Measurements from ENCODE around the gene RASA3.

RASA3 gene

DNA sequence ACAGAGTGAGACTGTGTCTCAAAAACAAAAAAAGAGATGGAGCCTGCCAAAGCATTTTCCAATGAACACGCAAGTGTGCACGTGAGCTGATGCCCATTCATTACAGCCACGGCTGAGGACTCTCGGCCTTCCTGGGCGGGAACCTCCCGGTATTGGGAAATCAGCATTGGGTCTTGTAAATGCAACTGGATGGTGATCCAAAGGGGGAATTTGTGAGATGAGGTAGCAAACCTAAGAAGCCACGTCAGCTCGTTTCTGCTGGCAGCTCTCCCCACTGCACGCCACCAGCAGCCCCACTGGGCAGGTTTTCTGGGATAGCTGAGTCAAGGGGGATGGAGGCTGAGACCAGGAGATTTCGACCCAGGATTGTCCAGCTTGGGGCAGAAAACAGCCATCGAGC is 170.0 kb downstream of the RASA3 start:
- TF ChIP-seq CTCF (IDR thresholded peaks at IDR 0.05; ENCODE audit: low read depth, low read length), result no peak
- DNase-seq (ENCODE audit: extremely low read depth, low read depth), result no peak

GRCh38 chr13:113960276-113960948 is 172.0 kb downstream of the RASA3 start:
- DNase-seq (ENCODE audit: extremely low read depth, low read depth), result no peak
- TF ChIP-seq CTCF (IDR thresholded peaks at IDR 0.05; ENCODE audit: low read depth, low read length), result no peak

DNA sequence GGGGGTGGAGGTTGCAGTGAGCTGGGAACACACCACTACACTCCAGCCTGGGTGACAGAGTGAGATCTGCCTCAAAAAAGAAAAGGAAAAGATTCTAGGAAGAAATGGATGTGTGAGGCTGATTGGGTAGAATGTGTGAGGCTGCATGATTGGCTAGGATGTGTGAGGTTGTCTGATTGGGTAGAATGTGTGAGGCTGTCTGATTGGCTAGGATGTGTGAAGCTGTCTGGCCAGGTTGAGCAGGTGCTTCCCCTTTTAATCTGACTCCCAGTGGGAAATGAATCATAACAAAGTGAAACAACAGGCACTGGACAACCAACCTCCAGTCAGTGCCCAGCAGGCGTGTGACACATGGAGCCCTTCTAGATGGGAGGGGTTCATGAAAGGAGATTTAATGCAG is 173.2 kb downstream of the RASA3 start:
- no peak for TF ChIP-seq CTCF (IDR thresholded peaks at IDR 0.05; ENCODE audit: low read depth, low read length)
- DNase-seq (ENCODE audit: extremely low read depth, low read depth), result no peak

DNA sequence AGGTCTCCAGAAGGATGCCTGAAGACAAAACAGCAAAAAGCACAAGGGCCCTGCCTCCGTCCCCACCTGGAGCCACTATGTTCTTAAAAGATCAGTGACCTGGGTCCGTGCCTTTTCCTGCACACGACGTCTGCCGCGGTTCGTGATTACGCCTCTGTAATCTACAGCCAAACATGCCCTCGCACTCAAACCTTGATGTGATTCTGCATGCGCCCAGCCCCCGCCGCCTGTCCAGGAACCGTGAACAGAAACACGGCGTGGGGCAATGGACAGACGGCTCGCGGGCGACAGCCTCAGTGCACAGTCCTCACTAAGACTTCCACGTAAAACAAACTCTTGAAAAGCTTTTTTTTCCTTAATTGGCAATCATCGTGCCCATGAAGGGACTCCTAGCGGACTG is 174.1 kb downstream of the RASA3 start:
- no peak for TF ChIP-seq CTCF (IDR thresholded peaks at IDR 0.05; ENCODE audit: low read depth, low read length)
- no peak for DNase-seq (ENCODE audit: extremely low read depth, low read depth)

GRCh38 chr13:113956571-113956970 is 175.9 kb downstream of the RASA3 start:
- no peak for DNase-seq (ENCODE audit: extremely low read depth, low read depth)
- TF ChIP-seq CTCF (IDR thresholded peaks at IDR 0.05; ENCODE audit: low read depth, low read length), result no peak

GRCh38 chr13:113955691-113956090 is 176.7 kb downstream of the RASA3 start:
- TF ChIP-seq CTCF (IDR thresholded peaks at IDR 0.05; ENCODE audit: low read depth, low read length), result no peak
- DNase-seq (ENCODE audit: extremely low read depth, low read depth), result no peak

GRCh38 chr13:113955235-113955634 is 177.2 kb downstream of the RASA3 start:
- no peak for DNase-seq (ENCODE audit: extremely low read depth, low read depth)
- TF ChIP-seq CTCF (IDR thresholded peaks at IDR 0.05; ENCODE audit: low read depth, low read length), result no peak

All from AG09319 (cell line).